SU-DHL-6 (cell line): ENCODE data around the gene CTSS.
"Not testable (repeated sequence)": the region's sequence is repeated elsewhere in the genome, so short reads cannot be mapped to it uniquely, and the experiment has no call there.

Experiments
- H2AFZ ChIP-seq: fragments of 200-600 bp; sonication (generic); 2 replicates; pipeline ENCODE4 v1.6.1; 2014; ENCODE audit warnings: low read depth, mild to moderate bottlenecking, moderate library complexity, mixed read lengths, antibody characterized with exemption, low read length; ENCODE audit not compliant: severe bottlenecking
- H3F3A ChIP-seq: fragments of 200-600 bp; shearing (Covaris generic); 2 replicates; pipeline ENCODE4 v1.6.0; 2016; ENCODE audit warnings: antibody characterized with exemption, mild to moderate bottlenecking; ENCODE audit not compliant: insufficient read depth
- H3K27ac ChIP-seq: fragments of 200-600 bp; sonication (generic); 2 replicates; pipeline ENCODE4 v1.5.1; 2016; ENCODE audit warnings: low read depth, mild to moderate bottlenecking, low read length, moderate library complexity, mixed read lengths
- H3K27me3 ChIP-seq: fragments of 200-600 bp; sonication (generic), shearing (Covaris generic); 2 replicates; pipeline ENCODE4 v1.6.0; 2014; ENCODE audit warnings: mild to moderate bottlenecking, low read length
- H3K36me3 ChIP-seq: fragments of 200-600 bp; sonication (generic); 2 replicates; pipeline ENCODE4 v1.6.1; 2014; ENCODE audit warnings: mild to moderate bottlenecking, low read length, mixed read lengths
- H3K4me2 ChIP-seq: fragments of 300-600, 200-600 bp; shearing (Covaris generic), sonication (generic); 2 replicates; pipeline ENCODE4 v1.6.0; 2014; ENCODE audit warnings: low read length, low read depth, mild to moderate bottlenecking; ENCODE audit not compliant: poor library complexity, severe bottlenecking
- H3K4me3 ChIP-seq: fragments of 200-600 bp; sonication (generic); 2 replicates; pipeline ENCODE4 v1.5.1; 2014; ENCODE audit warnings: antibody characterized with exemption, low read length, mild to moderate bottlenecking, mixed read lengths; ENCODE audit not compliant: insufficient read depth, poor library complexity, severe bottlenecking
- H3K79me2 ChIP-seq: fragments of 200-600 bp; sonication (generic); 2 replicates; pipeline ENCODE4 v1.6.1; 2014; ENCODE audit warnings: mild to moderate bottlenecking, low read length, moderate library complexity; ENCODE audit not compliant: insufficient read depth
- H3K9ac ChIP-seq: fragments of 200-600 bp; sonication (generic); 2 replicates; pipeline ENCODE4 v1.7.0; 2014; ENCODE audit warnings: mild to moderate bottlenecking, low read length
- H3K9me2 ChIP-seq: fragments of 200-600 bp; sonication (generic); replicated peaks from 2 replicates; pipeline ENCODE4 v1.6.1; 2014; ENCODE audit warnings: low read length; ENCODE audit not compliant: insufficient read depth
- H3K9me3 ChIP-seq: fragments of 200-600 bp; sonication (generic); 2 replicates; pipeline ENCODE4 v1.6.1; 2014; ENCODE audit warnings: low read length, mixed read lengths; ENCODE audit not compliant: insufficient read depth
- H4K20me1 ChIP-seq: fragments of 200-600 bp; sonication (generic); 2 replicates; pipeline ENCODE4 v1.6.1; 2014; ENCODE audit warnings: low read depth, mild to moderate bottlenecking, antibody characterized with exemption, low read length, moderate library complexity, mixed read lengths
- EZH2phosphoT487 ChIP-seq: fragments of 200-600 bp; sonication (generic), shearing (Covaris generic); conservative IDR thresholded peaks from 2 replicates; pipeline ENCODE4 v1.6.1; 2018; ENCODE audit warnings: mild to moderate bottlenecking, antibody characterized with exemption, low read length, moderate library complexity, mixed read lengths
- TF ChIP-seq, protein P1 (sequence below): fragments of 200-600 bp; sonication (generic); IDR thresholded peaks from one replicate; pipeline ENCODE4 v1.5.1; 2017; ENCODE audit warnings: antibody characterized with exemption, mild to moderate bottlenecking, low read length, moderate library complexity; ENCODE audit not compliant: insufficient read depth, poor library complexity, severe bottlenecking

The CTSS gene

DNA sequence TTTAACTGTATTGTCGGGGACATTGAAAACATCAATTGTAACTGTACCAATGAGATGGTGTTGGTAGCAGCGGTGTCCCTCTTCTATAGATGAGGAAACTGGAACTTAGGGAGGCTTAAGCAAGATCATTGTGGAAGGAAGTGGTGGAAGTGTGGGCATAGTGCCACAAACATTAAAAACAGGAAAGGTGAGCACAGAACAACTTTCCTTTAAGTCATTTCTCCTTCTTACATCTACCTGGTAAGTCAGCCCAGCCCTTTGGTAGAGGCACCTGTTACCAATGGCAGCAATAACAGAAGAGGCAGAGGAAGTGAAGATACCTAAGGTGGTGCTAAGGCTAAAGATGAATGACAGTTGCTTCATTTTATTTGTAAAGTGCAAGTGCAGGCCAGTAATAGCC lies 12.0 kb upstream of the CTSS start:
- H3K27me3 ChIP-seq = no peaks in the 10 kb centered on the region
- TF ChIP-seq EZH2phosphoT487 = no peak
- TF ChIP-seq, protein P1, sequence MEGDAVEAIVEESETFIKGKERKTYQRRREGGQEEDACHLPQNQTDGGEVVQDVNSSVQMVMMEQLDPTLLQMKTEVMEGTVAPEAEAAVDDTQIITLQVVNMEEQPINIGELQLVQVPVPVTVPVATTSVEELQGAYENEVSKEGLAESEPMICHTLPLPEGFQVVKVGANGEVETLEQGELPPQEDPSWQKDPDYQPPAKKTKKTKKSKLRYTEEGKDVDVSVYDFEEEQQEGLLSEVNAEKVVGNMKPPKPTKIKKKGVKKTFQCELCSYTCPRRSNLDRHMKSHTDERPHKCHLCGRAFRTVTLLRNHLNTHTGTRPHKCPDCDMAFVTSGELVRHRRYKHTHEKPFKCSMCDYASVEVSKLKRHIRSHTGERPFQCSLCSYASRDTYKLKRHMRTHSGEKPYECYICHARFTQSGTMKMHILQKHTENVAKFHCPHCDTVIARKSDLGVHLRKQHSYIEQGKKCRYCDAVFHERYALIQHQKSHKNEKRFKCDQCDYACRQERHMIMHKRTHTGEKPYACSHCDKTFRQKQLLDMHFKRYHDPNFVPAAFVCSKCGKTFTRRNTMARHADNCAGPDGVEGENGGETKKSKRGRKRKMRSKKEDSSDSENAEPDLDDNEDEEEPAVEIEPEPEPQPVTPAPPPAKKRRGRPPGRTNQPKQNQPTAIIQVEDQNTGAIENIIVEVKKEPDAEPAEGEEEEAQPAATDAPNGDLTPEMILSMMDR = no peak
- H2AFZ ChIP-seq = no peak overlapping the region
- no peaks in the 10 kb centered on the region for H4K20me1 ChIP-seq
- no peak overlapping the region for H3K4me3 ChIP-seq
- H3K9me3 ChIP-seq = no peaks in the 10 kb centered on the region
- no peak overlapping the region for H3K27ac ChIP-seq
- H3K9me2 ChIP-seq = no peaks in the 10 kb centered on the region
- H3F3A ChIP-seq = no peaks in the 10 kb centered on the region
- H3K36me3 ChIP-seq = no peaks in the 10 kb centered on the region
- no peak overlapping the region for H3K4me2 ChIP-seq
- H3K79me2 ChIP-seq = no peaks in the 10 kb centered on the region
- H3K9ac ChIP-seq = no peak overlapping the region

DNA sequence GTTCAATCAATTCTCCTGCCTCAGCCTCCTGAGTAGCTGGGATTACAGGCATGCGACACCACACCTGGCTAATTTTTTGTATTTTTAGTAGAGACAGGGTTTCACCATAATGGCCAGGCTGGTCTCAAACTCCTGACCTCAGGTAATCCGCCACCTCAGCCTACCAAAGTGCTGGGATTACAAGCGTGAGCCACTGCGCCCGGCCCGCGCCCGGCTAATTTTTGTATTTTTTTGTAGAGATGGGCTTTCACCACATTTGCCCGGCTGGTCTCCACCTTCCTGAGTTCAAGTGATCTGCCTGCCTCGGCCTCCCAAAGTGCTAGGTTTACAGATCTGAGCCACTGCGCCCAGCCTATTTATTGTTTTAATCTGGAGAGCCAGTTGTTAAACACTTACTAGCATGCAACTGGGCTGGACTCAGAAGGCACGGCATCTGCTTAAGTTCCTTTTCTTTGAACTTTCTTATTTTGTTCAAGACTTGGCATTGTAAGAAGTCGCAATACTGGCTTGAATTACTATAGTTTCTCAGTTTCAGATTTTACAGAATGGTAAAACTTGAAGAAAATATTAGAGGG lies 10.4 kb upstream of the CTSS start:
- H3K4me2 ChIP-seq, H2AFZ ChIP-seq, H3K4me3 ChIP-seq, H3K9me3 ChIP-seq, H3K27ac ChIP-seq, H3K9me2 ChIP-seq, H3F3A ChIP-seq, H3K9ac ChIP-seq, H3K27me3 ChIP-seq, H4K20me1 ChIP-seq, H3K36me3 ChIP-seq, H3K79me2 ChIP-seq: not testable (repeated sequence)

DNA sequence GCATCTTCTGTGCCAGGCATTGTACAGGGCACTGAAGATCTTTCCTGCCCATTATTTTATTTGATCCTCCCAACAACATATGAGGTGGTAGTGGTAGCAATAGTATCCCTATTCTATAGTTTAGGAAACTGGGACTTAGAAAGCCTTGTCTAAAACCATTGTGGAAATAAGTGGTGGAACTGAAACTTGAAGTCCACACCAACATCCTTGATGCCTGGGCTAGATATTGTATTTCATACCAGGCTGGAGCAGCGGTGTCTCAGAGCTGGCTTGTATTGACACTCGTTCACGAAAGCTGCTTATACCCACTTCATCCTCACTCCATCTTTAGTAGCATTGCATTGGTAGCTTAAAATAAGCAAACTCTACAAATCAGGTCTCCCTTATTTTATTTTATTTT lies 9.7 kb upstream of the CTSS start:
- no peak overlapping the region for H3K27ac ChIP-seq
- H3K27me3 ChIP-seq = no peaks in the 10 kb centered on the region
- no peaks in the 10 kb centered on the region for H3K79me2 ChIP-seq
- H4K20me1 ChIP-seq = no peaks in the 10 kb centered on the region
- no peaks in the 10 kb centered on the region for H3F3A ChIP-seq
- H3K9ac ChIP-seq = no peak overlapping the region
- no peaks in the 10 kb centered on the region for H3K36me3 ChIP-seq
- no peak overlapping the region for H3K4me2 ChIP-seq
- no peaks in the 10 kb centered on the region for H3K9me2 ChIP-seq
- H2AFZ ChIP-seq = no peak overlapping the region
- no peaks in the 10 kb centered on the region for H3K9me3 ChIP-seq
- TF ChIP-seq, protein P1 = no peak
- no peak for TF ChIP-seq EZH2phosphoT487
- no peak overlapping the region for H3K4me3 ChIP-seq

DNA sequence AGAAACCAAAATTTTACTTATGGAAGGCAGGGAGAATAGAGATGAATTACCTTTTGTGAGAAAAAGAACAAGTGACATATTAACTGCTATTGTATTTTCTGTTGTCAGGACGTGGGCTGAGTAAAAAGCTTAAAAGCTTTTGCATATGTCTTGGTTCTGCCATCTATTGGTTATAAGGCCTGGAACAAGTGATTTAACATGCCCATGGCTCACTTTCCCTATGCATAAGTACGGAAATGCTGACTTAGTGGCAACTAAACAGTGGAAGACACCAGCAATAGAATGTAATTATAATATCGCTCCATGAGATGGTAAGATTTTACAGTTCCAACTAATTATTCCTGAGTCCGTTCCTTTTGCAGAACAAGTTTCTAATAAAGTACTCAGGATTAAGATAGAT lies 6.7 kb upstream of the CTSS start:
- H3K9ac ChIP-seq = no peak overlapping the region
- H2AFZ ChIP-seq = no peak overlapping the region
- no peaks in the 10 kb centered on the region for H3K27me3 ChIP-seq
- H3K27ac ChIP-seq = no peak overlapping the region
- no peaks in the 10 kb centered on the region for H4K20me1 ChIP-seq
- no peak overlapping the region for H3K4me3 ChIP-seq
- H3K36me3 ChIP-seq = no peaks in the 10 kb centered on the region
- peaks cover 8% of the 10 kb centered on the region; the same call in 1 of the 2 replicates for H3F3A ChIP-seq
- H3K9me3 ChIP-seq = no peaks in the 10 kb centered on the region
- no peaks in the 10 kb centered on the region for H3K9me2 ChIP-seq
- no peak overlapping the region for H3K4me2 ChIP-seq
- TF ChIP-seq, protein P1 = no peak
- no peak for TF ChIP-seq EZH2phosphoT487
- H3K79me2 ChIP-seq = no peaks in the 10 kb centered on the region

DNA sequence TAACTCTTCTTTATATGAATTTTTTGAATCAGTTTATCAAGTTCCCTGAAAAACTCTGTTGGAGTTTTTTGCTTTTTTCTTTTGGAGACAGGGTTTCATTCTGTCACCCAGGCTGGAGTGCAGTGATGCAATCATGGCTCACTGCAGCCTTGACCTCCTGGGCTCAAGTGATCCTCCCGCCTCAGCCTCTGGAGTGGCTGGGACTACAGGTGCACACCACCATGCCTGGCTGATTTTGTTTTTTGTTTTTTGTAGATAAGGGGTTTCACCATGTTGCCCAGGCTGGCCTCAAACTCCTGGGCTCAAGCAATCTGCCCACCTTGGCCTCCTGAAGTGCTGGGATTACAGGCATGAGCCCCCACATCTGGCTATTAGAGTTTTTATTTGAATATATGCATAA lies 2.1 kb upstream of the CTSS start:
- H3K4me2 ChIP-seq, H3K4me3 ChIP-seq, H2AFZ ChIP-seq, H3K36me3 ChIP-seq, H3K9me2 ChIP-seq, H3K27ac ChIP-seq, H3K9me3 ChIP-seq, H3K9ac ChIP-seq, H4K20me1 ChIP-seq, H3K27me3 ChIP-seq: not testable (repeated sequence)
- H3K79me2 ChIP-seq = peaks cover 29% of the 10 kb centered on the region
- peaks cover 16% of the 10 kb centered on the region; the same call in 1 of the 2 replicates for H3F3A ChIP-seq

DNA sequence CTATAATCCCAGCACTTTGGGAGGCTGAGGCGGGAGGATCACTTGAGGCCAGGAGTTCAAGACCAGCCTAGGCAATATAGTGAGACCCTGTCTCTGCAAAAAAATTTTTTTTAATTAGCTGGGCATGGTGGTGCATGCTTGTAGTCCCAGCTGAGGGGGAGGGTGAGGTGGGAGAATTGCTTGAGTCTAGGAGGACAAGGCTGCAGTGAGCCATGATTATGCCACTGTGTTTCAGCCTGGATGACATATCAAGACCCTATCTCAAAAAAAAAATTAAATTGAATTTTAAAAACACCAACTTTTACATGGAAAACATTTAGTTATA lies 361 bp upstream of the CTSS start:
- H3K27me3 ChIP-seq, H3K9me3 ChIP-seq, H3K9me2 ChIP-seq, H4K20me1 ChIP-seq: not testable (repeated sequence)
- H3K9ac ChIP-seq = peak overlapping the region; percentile 70
- H3F3A ChIP-seq = peaks cover 16% of the 10 kb centered on the region; the same call in 1 of the 2 replicates
- peak overlapping the region; percentile 89 for H3K4me2 ChIP-seq
- H3K4me3 ChIP-seq = peak overlapping the region; percentile 88
- peaks cover 45% of the 10 kb centered on the region for H3K79me2 ChIP-seq
- H3K27ac ChIP-seq = peak overlapping the region; percentile 72
- peak overlapping the region; percentile 93 for H2AFZ ChIP-seq
- H3K36me3 ChIP-seq = peaks cover 14% of the 10 kb centered on the region; the same call in 1 of the 2 replicates
